Occipital lobe (tissue), 2 donors: ENCODE data around the gene PIK3CA. TPM values are rescaled to one million over a fixed set of nuclear protein-coding genes. Genes with fewer than 3 reads are reported as not detected.
"Not testable (repeated sequence)": the region's sequence is repeated elsewhere in the genome, so short reads cannot be mapped to it uniquely, and the experiment has no call there.

Experiments
- DNase-seq: peaks from one replicate; lab custom pipeline; 2025; lab: John Stamatoyannopoulos, UW
- total RNA-seq: library from RNA; depleted of rRNA; stranded (reverse); fragments of >200 nt; gene quantifications from one replicate; pipeline ENCODE4 v1.2.3, GENCODE V29; 2014

Gene PIK3CA
- total RNA-seq, 1 donor from 2014 or later, result 90.2 TPM

DNA sequence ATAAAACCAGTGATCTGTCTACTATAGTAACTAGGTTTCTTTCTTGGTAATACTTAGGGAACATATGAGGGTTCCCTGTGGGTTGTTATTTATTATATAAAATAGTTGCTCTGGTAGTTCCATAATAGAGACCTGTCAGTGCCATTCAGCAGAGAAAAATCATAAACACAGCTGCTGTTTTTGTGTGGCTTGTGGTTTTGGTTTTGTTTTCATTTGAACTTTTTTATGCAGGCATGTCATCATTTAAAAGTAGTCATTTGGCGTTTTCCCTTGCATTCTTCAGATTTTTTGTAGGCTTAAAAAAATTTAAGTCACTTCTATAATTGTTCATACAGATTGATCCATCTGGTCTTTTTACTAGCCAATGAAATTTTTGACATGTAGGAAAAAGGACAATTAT lies 47.9 kb downstream of the PIK3CA start:
- DNase-seq, result no peak

DNA sequence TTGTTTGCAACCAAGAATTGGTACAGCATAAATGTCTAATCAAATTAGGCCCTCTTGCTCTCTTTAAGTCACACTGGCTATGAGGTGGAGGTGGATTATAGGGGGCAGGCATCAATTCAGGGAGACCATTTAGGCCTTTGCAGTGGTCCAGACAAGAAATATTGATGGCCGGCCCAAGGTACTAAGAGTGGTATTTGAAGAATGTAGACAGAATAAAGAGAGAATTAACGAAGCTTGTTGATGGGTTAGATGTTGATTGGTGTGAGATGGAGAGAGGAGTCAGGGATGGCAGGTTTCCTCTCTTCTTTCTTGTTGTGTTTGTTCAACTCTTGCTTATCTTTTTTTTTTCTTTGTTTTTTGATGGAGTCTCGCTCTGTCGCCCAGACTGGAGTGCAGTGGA lies 48.5 kb downstream of the PIK3CA start:
- no peak for DNase-seq

DNA sequence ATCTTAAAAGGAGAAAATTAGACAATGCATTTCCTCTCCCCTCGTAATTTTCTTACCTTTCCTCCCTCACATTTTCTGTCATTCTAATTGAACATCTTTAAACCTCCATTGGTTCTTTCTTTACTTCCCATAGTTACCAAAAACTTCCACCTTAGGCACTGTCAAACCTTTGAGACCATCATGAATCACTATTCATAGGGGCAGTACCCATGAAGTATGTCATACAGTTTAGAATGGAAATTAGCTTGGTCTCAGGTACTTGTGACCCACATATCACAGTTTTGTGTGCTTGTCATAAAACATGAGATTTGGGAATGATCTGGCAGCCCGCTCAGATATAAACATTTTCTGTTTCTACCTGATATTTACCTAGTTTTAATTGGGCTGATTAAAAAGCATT lies 52.6 kb downstream of the PIK3CA start:
- no peak for DNase-seq

DNA sequence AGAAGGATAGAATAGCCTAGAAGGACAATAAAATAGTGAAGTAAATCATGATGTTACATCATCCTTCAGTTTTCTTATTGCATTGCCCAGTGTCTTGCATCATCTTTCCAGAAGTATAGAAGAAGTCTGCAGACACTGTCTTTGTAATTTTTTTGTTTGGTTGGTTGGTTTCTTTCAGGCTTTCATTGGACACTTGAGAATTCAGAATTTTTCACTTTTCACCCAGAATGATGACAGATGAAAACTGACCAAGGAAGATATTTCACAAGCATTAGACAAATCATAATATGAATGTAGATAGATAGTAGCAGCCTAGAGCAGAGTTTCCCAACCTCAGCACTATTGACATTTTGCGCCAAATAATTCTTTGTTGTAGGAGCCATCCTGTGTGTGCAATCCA lies 67.4 kb downstream of the PIK3CA start:
- DNase-seq, result not testable (repeated sequence)

DNA sequence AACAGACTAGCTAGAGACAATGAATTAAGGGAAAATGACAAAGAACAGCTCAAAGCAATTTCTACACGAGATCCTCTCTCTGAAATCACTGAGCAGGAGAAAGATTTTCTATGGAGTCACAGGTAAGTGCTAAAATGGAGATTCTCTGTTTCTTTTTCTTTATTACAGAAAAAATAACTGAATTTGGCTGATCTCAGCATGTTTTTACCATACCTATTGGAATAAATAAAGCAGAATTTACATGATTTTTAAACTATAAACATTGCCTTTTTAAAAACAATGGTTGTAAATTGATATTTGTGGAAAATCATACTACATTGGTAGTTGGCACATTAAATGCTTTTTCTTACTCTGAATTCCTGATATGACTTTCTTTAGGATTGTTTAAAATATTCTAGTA lies 70.1 kb downstream of the PIK3CA start:
- not testable (repeated sequence) for DNase-seq

DNA sequence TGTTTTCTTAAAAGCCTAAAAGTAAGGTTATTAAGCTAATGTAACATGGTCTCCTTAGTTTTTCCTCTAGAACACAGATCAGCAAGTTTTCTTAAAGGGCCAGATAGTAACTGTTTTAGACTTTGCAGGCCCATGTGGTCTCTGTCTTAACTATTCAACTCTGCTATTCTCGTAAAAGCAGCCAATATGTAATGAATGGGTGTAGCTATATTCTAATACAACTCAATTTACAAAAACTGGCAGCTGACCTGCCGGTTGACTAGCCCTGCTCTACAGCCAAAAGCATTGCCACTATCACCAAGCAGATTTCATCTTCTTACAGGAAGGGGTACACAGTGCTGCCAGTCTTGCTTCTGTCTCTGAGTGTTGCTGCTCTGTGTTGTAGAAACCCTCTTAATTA lies 75.4 kb downstream of the PIK3CA start:
- no peak for DNase-seq

DNA sequence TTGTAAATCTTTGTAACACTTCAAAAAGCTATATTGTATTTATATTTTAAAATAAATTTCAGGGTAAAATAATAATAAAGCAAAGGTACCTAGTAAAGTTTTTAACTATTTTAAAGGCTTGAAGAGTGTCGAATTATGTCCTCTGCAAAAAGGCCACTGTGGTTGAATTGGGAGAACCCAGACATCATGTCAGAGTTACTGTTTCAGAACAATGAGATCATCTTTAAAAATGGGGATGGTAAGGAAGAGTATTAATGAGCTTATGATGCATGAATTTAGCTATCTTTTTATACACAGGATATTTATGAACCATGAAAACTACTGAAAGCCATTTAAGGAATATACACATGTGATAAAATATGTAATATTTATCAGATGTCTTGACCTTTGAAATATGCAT lies 76.4 kb downstream of the PIK3CA start:
- DNase-seq, result no peak

DNA sequence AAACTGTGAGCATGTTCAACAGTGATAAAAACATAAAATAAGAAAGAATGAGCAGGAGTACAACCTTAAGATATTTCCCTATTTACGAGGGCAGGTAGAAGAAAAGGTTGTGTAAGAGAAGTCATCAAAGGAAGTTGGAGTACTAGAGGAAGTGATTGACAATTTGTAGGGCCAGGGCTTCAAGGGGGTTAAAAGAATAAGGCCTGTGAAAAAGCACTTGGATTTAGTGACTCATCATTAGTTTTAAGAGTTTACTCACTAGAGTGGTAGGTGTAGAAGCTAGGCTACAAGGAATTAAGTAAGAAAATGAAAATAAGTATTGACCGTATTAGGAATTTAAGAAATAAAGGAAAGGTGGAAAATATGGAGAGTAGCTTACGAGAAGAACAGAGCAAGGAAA lies 79.2 kb downstream of the PIK3CA start:
- DNase-seq, result no peak

DNA sequence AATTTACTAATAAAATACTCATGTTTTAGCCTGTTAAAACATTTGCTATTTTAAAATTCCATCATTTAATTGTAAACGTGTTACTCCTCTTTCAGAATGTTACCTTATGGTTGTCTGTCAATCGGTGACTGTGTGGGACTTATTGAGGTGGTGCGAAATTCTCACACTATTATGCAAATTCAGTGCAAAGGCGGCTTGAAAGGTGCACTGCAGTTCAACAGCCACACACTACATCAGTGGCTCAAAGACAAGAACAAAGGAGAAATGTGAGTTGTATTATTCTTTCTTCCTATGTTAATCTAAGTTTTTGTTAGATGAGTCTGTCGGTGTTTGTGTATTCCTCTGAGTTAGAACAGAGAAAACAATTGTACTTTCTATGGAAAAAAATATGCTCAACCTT lies 81.0 kb downstream of the PIK3CA start:
- DNase-seq, result no peak

DNA sequence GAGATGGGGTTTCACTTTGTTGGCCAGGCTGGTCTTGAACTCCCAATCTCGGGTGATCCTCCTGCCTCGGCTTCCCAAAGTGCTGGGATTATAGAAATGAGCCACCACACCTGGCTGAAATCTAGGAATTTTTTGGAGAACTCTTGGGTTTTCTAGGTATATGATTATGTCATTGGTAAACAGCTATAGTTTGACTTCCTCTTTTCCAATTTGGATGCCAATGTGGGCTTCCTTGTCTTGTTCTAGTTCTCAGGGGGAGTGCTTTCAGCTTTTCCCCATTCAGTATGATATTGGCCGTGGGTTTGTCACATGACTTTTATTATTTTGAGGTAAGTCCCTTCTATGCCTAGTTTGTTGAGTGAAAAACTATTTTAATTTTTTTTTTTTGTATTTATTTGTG lies 84.9 kb downstream of the PIK3CA start:
- no peak for DNase-seq

DNA sequence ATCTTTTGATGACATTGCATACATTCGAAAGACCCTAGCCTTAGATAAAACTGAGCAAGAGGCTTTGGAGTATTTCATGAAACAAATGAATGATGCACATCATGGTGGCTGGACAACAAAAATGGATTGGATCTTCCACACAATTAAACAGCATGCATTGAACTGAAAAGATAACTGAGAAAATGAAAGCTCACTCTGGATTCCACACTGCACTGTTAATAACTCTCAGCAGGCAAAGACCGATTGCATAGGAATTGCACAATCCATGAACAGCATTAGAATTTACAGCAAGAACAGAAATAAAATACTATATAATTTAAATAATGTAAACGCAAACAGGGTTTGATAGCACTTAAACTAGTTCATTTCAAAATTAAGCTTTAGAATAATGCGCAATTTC lies 86.0 kb downstream of the PIK3CA start:
- no peak for DNase-seq

DNA sequence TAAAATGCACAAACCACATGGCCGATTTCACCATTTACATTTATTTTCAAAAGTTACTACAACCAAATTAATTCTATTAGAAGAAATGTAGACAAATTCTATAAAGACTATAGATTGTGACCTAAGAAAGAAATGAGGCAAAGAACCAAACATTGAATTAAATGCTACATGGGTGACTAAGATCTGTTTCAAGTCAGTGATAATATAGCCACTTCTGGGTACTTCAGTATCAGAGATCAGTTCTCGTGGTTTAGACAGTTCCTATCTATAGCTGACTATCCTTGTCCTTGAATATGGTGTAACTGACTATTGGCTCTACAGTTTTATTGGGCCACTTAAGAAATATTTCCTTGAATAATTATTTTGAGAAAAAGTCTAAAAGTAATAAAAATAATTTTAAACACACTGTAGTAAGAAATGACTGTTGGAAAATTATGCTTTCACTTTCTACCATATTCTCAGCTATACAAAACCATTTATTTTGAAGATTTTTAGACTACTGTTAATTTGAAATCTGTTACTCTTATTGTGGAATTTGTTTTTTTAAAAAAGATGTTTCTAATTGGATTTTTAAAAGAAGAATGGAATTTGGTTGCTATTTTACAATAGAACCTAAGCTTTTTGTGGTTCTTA lies 88.6 kb downstream of the PIK3CA start:
- no peak for DNase-seq

DNA sequence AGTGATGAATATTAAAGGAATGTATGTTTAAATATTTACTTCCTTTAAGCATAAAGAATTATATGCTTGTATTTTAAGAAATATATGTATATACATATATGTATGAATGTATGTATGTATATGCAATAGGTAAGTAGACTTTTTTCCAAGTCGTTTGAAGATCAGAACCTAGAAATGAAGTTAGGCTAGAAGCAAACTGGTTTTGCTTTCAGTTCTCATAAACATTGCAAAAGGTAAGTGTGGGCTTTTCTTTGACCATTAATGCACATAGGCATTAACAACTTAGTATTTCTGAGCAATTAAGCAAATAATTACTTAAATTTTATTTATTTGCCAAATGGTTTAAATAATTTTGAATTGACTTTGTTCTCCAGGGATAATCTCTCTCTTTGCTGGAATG lies 92.1 kb downstream of the PIK3CA start:
- DNase-seq, result not testable (repeated sequence)

DNA sequence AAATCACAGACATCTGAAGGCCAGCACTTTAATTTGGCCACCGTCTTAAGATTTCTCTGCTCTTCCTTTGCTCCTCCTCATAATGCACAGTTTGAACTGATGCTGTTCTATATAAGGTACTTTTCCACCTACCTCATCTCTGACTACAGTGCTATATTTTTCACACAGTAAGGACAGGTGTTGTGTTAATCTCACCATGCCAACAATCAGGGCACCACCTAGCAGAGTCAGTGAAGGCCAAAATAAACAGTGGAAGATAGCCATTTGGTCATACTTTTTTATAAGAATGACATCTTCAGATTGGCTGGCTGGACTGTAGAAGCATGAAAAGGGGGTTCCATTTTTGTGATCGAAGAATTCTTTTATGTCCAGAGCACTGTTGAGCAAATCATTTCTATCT lies 94.7 kb downstream of the PIK3CA start:
- not testable (repeated sequence) for DNase-seq

DNA sequence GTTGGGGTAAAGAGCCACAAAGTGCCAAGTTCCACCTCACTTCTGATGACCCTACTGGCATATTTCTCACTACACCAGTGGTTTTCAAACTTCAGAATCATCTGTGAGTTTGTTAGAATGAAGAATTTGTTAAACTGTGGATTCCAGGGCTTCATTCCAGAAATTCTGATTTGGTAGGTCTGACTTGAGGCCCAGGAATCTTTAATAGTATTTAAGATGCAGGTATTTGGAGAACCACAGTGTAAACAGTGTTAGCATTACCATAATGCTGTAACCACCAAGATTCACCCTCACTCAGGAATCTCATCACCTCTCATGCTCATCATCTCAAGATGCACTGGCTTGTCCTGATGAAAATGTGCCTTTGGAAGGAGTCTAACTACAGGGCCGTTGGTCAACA lies 96.7 kb downstream of the PIK3CA start:
- DNase-seq, result no peak

DNA sequence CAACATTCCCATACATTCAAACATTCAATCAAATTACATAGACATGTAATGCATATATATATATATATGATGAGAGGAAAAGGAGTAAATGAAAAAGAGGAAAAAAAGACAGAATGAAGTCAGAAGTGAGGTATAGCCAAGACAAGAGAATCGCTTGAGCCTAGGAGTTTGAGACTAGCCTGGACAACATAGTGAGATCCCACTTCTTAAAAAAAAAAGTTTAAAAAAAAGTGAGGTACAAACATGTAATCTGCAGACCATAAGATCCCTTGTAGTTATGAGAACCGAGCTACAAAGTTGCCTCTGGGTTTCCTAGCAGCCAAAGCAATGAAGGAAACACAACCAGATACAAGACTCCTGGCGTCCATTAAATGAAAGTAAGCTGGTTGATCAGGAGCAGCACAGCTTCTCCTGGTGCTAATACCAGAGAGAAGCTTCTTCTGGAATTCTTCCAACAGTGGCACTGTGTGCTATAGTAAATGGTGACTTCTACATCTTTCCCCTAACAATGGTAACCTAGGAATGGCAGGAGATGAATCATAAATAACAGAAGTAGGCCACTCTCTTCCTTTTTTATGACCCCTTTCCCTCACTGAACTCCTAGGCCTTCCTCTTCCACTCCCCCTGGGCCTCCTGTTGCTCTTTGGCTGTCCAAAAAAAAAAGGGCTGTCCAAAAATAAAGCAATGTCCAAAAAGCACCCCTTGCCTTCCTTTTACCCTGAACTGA lies 99.3 kb downstream of the PIK3CA start:
- DNase-seq, result no peak

DNA sequence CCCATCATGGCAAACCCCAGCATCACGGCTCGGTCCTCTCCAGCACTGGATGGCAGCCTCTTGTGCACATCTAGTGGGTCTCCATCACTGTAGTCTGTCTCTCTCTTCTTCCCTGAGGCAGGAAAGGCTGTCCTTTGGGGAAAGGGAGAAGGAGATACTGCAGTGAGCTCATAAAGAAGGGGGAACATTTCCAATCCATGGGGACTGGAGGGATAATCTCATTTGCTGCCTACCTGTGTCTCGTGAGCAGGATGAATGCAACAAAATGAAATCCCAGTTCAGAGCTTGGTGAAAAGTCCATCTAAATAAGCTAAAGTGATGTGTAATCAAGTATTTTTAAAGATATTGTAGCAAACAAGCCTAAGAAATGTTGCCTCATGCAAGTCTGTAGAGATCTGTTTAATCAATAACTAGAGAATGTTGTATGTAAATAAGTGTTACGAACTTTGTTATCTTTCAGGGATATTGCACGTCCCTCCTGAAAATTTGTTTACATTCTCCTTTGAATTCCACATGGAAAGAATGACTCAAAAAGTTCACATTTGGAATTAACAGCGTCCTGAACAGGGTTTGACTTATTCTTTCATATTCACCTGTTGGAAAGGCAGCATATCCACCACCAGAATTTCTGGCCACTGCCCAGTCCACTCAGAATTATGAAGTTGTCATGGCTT lies 102.8 kb downstream of the PIK3CA start, which contains the start of gene KCNMB3:
TSS of gene KCNMB3 (minus strand) at position 312 of the 674 bp plus-strand sequence. CDS start at position 188, 124 bp downstream.
- no peak for DNase-seq

DNA sequence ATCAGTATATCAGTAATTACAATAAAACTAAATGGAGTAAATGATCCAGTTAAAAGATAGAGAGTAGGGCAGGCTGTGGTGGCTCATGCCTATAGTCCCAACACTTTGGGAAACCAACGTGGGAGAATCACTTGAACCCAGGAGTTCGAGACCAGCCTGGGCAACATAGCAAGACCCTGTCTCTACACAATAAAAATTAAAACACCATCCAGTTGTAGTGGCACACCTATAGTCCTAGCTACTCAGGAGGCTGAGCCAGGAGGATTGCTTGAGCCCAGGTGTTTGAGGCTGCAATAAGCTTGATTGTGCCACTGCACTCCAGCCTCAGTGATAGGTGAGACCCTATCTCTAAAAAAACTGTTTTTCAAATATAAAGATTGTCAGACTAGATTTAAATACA lies 108.7 kb downstream of the PIK3CA start:
- no peak for DNase-seq

DNA sequence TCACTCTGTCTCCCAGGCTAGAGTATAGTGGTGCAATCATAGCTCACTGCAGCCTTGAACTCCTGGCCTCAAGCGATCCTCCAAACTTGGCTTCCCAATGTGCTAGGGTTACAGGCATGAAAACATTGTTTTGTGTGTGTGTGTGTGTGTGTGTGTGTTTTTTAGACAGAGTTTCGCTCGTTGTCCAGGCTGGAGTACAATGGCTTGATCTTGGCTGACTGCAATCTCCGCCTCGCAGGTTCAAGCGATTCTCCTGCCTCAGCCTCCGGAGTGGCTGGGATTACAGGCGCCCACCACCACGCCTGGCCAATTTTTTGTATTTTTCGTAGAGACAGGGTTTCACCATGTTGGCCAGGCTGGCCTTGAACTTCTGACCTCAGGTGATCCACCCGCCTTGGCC lies 109.6 kb downstream of the PIK3CA start:
- DNase-seq, result not testable (repeated sequence)

DNA sequence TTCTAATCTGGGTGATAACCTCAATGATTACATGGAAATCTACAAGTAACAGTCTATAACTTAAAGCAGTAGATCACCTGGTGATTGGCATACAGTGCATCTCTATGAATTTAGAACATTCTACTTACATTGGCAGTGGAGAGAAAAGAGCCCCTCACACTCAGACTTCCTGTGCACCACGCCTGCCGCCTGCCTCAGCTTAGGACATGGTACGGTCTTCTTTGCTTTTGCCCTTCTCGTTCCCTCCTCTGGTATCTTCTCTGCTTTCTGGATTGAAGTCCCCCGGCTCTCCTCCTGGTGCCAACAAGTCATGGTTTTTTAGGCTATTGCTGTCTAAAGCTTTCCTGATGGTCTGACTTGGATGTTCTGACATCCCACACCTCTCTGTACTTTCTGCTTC lies 110.7 kb downstream of the PIK3CA start:
- no peak for DNase-seq

DNA sequence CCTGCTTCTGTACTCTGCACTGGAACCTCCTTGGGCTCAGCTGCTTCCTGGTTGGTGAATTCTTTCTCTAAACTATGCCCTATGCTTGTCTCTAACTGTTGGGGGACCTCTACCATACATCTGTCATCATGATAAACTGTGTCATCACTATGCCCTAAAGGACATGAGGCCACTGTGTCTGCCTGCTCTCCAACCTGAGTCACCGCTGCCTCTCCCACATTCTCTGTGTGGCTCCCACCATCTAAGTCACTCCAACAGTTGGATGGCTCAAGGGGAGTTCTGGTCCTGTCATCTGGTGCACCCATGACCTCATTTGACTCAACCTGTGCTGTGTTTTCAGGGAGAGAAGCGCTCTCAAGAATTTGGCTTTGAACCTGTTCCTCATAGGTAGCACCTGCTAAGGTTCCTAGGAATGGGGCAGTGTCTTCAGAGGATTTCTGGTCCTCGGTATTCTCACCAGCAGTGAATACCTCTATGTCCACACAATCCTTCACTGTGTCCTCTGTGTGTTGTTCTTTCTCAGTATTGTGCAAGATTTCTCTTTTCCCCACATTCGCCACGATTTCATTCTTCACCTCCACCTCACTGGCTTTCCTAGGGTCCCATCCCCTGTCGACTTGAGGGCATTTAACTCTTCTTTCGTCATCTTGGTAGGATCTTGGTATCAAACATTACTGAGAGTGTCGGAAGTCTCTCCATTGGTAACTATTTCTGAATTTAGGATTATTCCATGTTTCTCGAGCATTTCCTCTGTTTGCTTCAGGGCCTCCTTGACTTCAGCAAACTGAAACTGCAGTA lies 112.0 kb downstream of the PIK3CA start:
- not testable (repeated sequence) for DNase-seq
